ENCODE results near the gene MT1M.

The MT1M gene

DNA sequence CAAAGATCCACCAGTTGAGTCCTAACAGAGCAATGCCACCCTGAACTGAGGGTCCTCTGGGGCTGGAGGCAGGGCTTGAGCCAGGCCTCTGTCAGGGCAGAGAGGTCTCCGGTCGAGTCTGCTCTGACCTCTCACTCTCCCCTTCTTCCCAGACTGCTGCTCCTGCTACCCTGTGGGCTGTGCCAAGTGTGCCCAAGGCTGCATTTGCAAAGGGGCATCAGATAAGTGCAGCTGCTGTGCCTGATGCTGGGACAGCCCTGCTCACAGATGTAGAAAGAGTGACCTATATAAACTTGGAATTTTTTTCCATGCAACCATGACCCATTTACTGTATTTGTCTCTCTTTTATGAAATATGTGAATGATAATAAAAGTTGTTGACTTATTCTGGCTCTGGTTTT is 16.8 kb downstream of the MT1M start:
- no peaks in the 10 kb centered on the region for H3K9me3 ChIP-seq (ENCODE audit: insufficient read depth, low read depth, low read length)
- no peak overlapping the region for H3K18ac ChIP-seq (ENCODE audit: low read length)
- H4K91ac ChIP-seq (ENCODE audit: low read depth, low read length) = no peak overlapping the region
- DNase-seq = no peak
- peaks cover 31% of the 10 kb centered on the region for H3K27me3 ChIP-seq (ENCODE audit: insufficient read depth, low read length)
- H2BK5ac ChIP-seq (ENCODE audit: low read depth, low read length, poor library complexity) = no peak overlapping the region
- H3K4me3 ChIP-seq (ENCODE audit: low read depth, low read length) = no peak overlapping the region
- H3K27ac ChIP-seq (ENCODE audit: low read depth, low read length) = no peak overlapping the region
- H3K79me1 ChIP-seq (ENCODE audit: low read length) = no peaks in the 10 kb centered on the region
- H3K4me2 ChIP-seq (ENCODE audit: low read length) = no peak overlapping the region
- H3K79me2 ChIP-seq (ENCODE audit: control insufficient read depth, insufficient read depth, low read length, poor library complexity) = no peaks in the 10 kb centered on the region
- no peak overlapping the region for H2BK12ac ChIP-seq (ENCODE audit: low read length)
- no peak overlapping the region for H3K23ac ChIP-seq (ENCODE audit: low read length)
- H2AK5ac ChIP-seq (ENCODE audit: low read length) = no peak overlapping the region
- H2AFZ ChIP-seq (ENCODE audit: insufficient read depth, low read length, poor library complexity) = no peak overlapping the region
- no peak overlapping the region for H3K4ac ChIP-seq (ENCODE audit: low read depth, low read length)
- no peak overlapping the region for H2BK120ac ChIP-seq (ENCODE audit: insufficient read depth, low read length, poor library complexity)
- H4K12ac ChIP-seq (ENCODE audit: low read depth, low read length) = no peak overlapping the region
- H3K36me3 ChIP-seq (ENCODE audit: control insufficient read depth in 1 of 2, insufficient read depth in 2 of 2, low read length in 2 of 2) = no peaks in the 10 kb centered on the region
- no peaks in the 10 kb centered on the region for H3K4me1 ChIP-seq (ENCODE audit: control insufficient read depth in 1 of 2, insufficient read depth in 2 of 2, low read length in 2 of 2)
- no peak overlapping the region for H3K9ac ChIP-seq (ENCODE audit: low read length)
- H4K8ac ChIP-seq (ENCODE audit: low read depth, low read length) = no peak overlapping the region
- no peak overlapping the region for H3K14ac ChIP-seq (ENCODE audit: low read length)
- WGBS (ENCODE audit: extremely low coverage, insufficient coverage, insufficient read length) = no CpG with 5 or more reads among the region's 2 CpGs

DNA sequence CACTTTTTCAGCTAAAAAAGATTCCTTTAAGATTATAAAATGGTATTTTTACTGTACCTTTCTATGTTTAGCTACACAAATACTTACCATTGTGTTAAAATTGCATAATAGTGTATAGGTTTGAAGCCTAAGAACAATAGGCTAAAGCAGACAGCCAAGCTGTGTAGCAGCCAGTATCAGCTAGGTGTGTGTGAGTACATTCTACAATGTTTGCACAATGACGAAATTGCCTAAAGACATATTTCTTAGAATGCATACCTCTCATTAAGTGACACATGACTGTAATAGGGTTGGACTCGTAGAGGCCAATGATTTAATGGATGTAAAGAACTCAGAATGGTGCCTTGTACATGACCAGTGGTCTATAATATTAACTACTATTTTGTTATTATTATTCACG is 17.4 kb downstream of the MT1M start:
- Histone ChIP-seq H3K14ac (ENCODE audit: low read length) (no peak overlapping the region), H2AFZ (ENCODE audit: insufficient read depth, low read length, poor library complexity) (no peak overlapping the region), H2AK5ac (ENCODE audit: low read length) (no peak overlapping the region), H3K27me3 (ENCODE audit: insufficient read depth, low read length) (peaks cover 28% of the 10 kb centered on the region), H3K23ac (ENCODE audit: low read length) (no peak overlapping the region), H4K12ac (ENCODE audit: low read depth, low read length) (no peak overlapping the region), H3K4ac (ENCODE audit: low read depth, low read length) (no peak overlapping the region), H2BK12ac (ENCODE audit: low read length) (no peak overlapping the region), H2BK120ac (ENCODE audit: insufficient read depth, low read length, poor library complexity) (no peak overlapping the region), H3K4me2 (ENCODE audit: low read length) (no peak overlapping the region), H3K9ac (ENCODE audit: low read length) (no peak overlapping the region), H3K27ac (ENCODE audit: low read depth, low read length) (no peak overlapping the region), H3K4me1 (ENCODE audit: control insufficient read depth in 1 of 2, insufficient read depth in 2 of 2, low read length in 2 of 2) (no peaks in the 10 kb centered on the region), H2BK5ac (ENCODE audit: low read depth, low read length, poor library complexity) (no peak overlapping the region), H3K36me3 (ENCODE audit: control insufficient read depth in 1 of 2, insufficient read depth in 2 of 2, low read length in 2 of 2) (no peaks in the 10 kb centered on the region), H3K9me3 (ENCODE audit: insufficient read depth, low read depth, low read length) (no peaks in the 10 kb centered on the region), H4K8ac (ENCODE audit: low read depth, low read length) (no peak overlapping the region), H3K79me2 (ENCODE audit: control insufficient read depth, insufficient read depth, low read length, poor library complexity) (no peaks in the 10 kb centered on the region), H3K79me1 (ENCODE audit: low read length) (no peaks in the 10 kb centered on the region), H4K91ac (ENCODE audit: low read depth, low read length) (no peak overlapping the region), H3K4me3 (ENCODE audit: low read depth, low read length) (no peak overlapping the region), H3K18ac (ENCODE audit: low read length) (no peak overlapping the region)
- WGBS (ENCODE audit: extremely low coverage, insufficient coverage, insufficient read length) = no CpG with 5 or more reads among the region's 3 CpGs
- peak; percentile 69 to 97 for DNase-seq

DNA sequence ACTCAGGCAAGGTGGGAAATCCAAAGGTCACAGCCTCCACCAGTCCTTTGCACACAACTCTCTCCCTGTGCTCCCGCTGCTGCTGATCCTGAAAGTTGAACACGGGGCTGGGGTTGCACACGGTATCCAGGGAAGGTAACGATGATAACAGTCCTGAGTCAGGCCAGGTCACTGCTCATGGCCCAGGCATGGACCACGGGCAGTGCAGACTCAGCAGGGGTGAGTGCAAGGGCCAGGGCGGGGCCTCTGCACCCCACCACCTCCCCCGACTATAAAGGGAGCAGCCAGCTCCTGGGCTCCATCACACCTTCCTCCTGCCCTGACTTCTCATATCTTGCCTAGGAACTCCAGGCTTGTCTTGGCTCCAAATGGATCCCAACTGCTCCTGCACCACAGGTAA is 19.1 kb downstream of the MT1M start, which contains the start of gene MT1B:
MT1B (plus strand) TSS at position 301 of the 400 bp plus-strand sequence; CDS start at position 369, 68 bp downstream.
- no peak within 1 kb of the TSS for H3K4me3 ChIP-seq (ENCODE audit: low read depth, low read length)

DNA sequence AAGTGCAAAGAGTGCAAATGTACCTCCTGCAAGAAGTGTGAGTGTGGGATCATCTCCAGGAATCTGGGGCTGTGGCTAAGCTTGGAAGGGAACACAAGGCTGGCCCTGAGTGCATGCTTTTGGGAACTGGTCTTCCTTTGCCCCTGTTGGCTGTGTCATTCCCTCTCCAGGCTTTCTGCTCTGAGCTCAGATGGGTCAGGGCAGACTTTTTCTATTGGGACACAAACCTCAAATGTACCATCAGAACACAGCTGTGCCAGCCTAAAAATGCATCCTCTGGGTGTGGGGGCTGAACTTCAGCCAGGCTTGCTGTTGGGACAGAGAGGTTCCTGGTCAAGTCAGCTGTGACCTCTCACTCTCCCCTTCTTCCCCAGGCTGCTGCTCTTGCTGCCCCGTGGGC is 20.1 kb downstream of the MT1M start:
- no peak overlapping the region for H3K4me2 ChIP-seq (ENCODE audit: low read length)
- H3K36me3 ChIP-seq (ENCODE audit: control insufficient read depth in 1 of 2, insufficient read depth in 2 of 2, low read length in 2 of 2) = no peaks in the 10 kb centered on the region
- H3K9ac ChIP-seq (ENCODE audit: low read length) = no peak overlapping the region

More for the DNA sequence above, 19.1 kb downstream of the MT1M start, which contains the start of gene MT1B:
- no peaks in the 10 kb centered on the region for H3K79me1 ChIP-seq (ENCODE audit: low read length)
- no peak within 1 kb of the TSS for H3K9ac ChIP-seq (ENCODE audit: low read length)
- no peak within 1 kb of the TSS for H3K14ac ChIP-seq (ENCODE audit: low read length)
- no peak within 1 kb of the TSS for H4K12ac ChIP-seq (ENCODE audit: low read depth, low read length)
- no peak within 1 kb of the TSS for H3K18ac ChIP-seq (ENCODE audit: low read length)
- no peak within 1 kb of the TSS for H2BK5ac ChIP-seq (ENCODE audit: low read depth, low read length, poor library complexity)
- peaks cover 25% of the 10 kb centered on the region for H3K27me3 ChIP-seq (ENCODE audit: insufficient read depth, low read length)
- no peak within 1 kb of the TSS for H3K4me2 ChIP-seq (ENCODE audit: low read length)
- no peak within 1 kb of the TSS for H4K91ac ChIP-seq (ENCODE audit: low read depth, low read length)
- no peak within 1 kb of the TSS for H2AK5ac ChIP-seq (ENCODE audit: low read length)
- H2AFZ ChIP-seq (ENCODE audit: insufficient read depth, low read length, poor library complexity) = no peak within 1 kb of the TSS
- H3K4me1 ChIP-seq (ENCODE audit: control insufficient read depth in 1 of 2, insufficient read depth in 2 of 2, low read length in 2 of 2) = no peaks in the 10 kb centered on the region
- no peaks in the 10 kb centered on the region for H3K36me3 ChIP-seq (ENCODE audit: control insufficient read depth in 1 of 2, insufficient read depth in 2 of 2, low read length in 2 of 2)
- no peak within 1 kb of the TSS for H2BK120ac ChIP-seq (ENCODE audit: insufficient read depth, low read length, poor library complexity)
- H2BK12ac ChIP-seq (ENCODE audit: low read length) = no peak within 1 kb of the TSS
- no peaks in the 10 kb centered on the region for H3K79me2 ChIP-seq (ENCODE audit: control insufficient read depth, insufficient read depth, low read length, poor library complexity)
- no peak within 1 kb of the TSS for H3K4ac ChIP-seq (ENCODE audit: low read depth, low read length)
- H3K27ac ChIP-seq (ENCODE audit: low read depth, low read length) = no peak within 1 kb of the TSS
- DNase-seq = no peak
- no peak within 1 kb of the TSS for H4K8ac ChIP-seq (ENCODE audit: low read depth, low read length)
- H3K23ac ChIP-seq (ENCODE audit: low read length) = no peak within 1 kb of the TSS
- WGBS (ENCODE audit: extremely low coverage, insufficient coverage, insufficient read length) = no CpG with 5 or more reads among the region's 7 CpGs
- no peaks in the 10 kb centered on the region for H3K9me3 ChIP-seq (ENCODE audit: insufficient read depth, low read depth, low read length)

More for the DNA sequence above, 20.1 kb downstream of the MT1M start:
- no peak overlapping the region for H3K18ac ChIP-seq (ENCODE audit: low read length)
- no peak overlapping the region for H2BK12ac ChIP-seq (ENCODE audit: low read length)
- no peak overlapping the region for H4K8ac ChIP-seq (ENCODE audit: low read depth, low read length)
- no peak for DNase-seq
- H3K4me3 ChIP-seq (ENCODE audit: low read depth, low read length) = no peak overlapping the region
- no peaks in the 10 kb centered on the region for H3K79me2 ChIP-seq (ENCODE audit: control insufficient read depth, insufficient read depth, low read length, poor library complexity)
- no peak overlapping the region for H3K4ac ChIP-seq (ENCODE audit: low read depth, low read length)
- no peak overlapping the region for H3K27ac ChIP-seq (ENCODE audit: low read depth, low read length)
- no CpG with 5 or more reads among the region's 1 CpG for WGBS (ENCODE audit: extremely low coverage, insufficient coverage, insufficient read length)
- H2BK5ac ChIP-seq (ENCODE audit: low read depth, low read length, poor library complexity) = no peak overlapping the region
- H3K79me1 ChIP-seq (ENCODE audit: low read length) = peaks cover under 1% of the 10 kb centered on the region
- no peak overlapping the region for H4K12ac ChIP-seq (ENCODE audit: low read depth, low read length)
- no peak overlapping the region for H3K23ac ChIP-seq (ENCODE audit: low read length)
- H2AFZ ChIP-seq (ENCODE audit: insufficient read depth, low read length, poor library complexity) = no peak overlapping the region
- H2BK120ac ChIP-seq (ENCODE audit: insufficient read depth, low read length, poor library complexity) = no peak overlapping the region
- H3K9me3 ChIP-seq (ENCODE audit: insufficient read depth, low read depth, low read length) = peaks cover 2% of the 10 kb centered on the region
- H3K4me1 ChIP-seq (ENCODE audit: control insufficient read depth in 1 of 2, insufficient read depth in 2 of 2, low read length in 2 of 2) = peaks cover 3% of the 10 kb centered on the region in 2 experiments
- no peak overlapping the region for H3K14ac ChIP-seq (ENCODE audit: low read length)
- H2AK5ac ChIP-seq (ENCODE audit: low read length) = no peak overlapping the region
- H3K27me3 ChIP-seq (ENCODE audit: insufficient read depth, low read length) = peaks cover 18% of the 10 kb centered on the region
- H4K91ac ChIP-seq (ENCODE audit: low read depth, low read length) = no peak overlapping the region

Data from trophoblast cell (in vitro differentiated cells and primary cell).